NCI-H1092 (cell line): Measurements from ENCODE around the gene IFITM5.
"Not testable (repeated sequence)": the region's sequence is repeated elsewhere in the genome, so short reads cannot be mapped to it uniquely, and the experiment has no call there.

Experiments
- DNase-seq: peaks from one replicate; lab custom pipeline; 2025; lab: John Stamatoyannopoulos, UW

IFITM5 gene

DNA sequence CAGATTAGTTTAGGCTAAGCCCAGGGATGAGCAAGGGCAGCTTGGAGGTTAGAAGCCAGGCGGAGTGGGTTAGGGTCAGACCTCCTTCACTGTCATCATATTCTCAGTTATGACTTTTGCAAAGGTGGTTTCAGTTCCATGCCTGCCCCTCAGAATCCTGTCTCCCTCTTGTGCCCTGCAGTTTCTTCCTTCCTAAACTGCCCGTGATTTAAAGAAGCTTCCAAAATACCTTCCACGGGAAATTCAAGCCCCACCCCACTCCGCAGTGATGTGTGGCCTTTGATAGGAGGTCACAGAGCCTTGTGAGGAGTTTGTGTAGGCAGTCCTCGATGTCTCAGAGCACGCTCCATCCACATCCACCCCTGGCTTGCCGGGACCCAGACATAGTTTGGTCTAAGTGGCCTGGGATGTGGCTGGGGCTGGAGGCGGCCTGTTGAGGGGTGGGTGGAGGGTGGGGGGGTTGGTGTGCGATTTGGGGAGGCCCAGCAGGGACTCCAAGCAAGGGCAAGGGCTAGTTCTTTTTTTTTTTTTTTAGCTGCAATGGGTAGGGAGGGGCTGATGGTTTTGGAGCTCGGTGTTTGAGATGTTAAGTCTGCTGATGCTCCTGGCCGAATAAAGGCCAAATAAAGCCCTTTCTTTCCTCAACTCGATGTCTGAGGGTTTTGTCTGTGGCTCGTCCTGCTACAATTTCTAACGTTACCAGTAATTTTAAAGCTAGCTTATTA, 12.9 kb upstream of the IFITM5 start:
- DNase-seq, result no peak

DNA sequence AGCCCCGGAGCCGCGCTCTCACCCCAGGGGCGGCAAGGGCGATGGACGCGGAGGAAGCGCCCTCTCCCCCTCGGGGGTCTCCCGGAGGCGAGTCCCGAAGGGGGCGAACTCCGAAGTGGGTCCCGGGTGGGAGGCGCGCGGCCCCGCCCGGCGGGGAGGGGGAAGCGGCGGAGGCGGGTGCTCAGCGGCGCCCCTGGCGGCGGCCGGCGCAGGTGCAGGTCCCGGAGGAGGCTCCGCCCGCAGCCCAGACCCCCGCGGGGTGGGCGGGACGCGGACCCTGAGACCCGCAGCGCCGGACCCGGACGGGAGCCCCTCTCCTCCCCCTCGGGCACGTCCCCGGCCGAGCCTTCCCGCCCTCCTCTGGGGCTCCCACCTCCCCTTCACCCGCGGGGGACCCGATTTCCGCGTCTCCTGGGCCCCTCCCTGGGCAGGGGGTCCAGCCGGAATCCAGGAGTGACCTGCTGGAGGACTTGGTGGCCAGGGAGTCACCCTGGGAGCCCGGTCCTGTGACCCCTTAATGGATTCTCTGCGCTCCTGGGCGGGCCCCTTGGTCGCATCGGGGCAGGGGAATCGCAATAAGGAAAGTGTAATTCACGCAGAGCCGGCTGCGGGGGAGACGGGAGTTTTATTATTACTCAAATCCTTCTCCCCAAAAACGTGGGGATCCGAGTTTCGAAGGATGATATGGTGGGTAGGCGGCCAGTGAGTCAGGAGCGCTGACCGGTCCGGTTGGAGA, 11.9 kb upstream of the IFITM5 start:
- not testable (repeated sequence) for DNase-seq

DNA sequence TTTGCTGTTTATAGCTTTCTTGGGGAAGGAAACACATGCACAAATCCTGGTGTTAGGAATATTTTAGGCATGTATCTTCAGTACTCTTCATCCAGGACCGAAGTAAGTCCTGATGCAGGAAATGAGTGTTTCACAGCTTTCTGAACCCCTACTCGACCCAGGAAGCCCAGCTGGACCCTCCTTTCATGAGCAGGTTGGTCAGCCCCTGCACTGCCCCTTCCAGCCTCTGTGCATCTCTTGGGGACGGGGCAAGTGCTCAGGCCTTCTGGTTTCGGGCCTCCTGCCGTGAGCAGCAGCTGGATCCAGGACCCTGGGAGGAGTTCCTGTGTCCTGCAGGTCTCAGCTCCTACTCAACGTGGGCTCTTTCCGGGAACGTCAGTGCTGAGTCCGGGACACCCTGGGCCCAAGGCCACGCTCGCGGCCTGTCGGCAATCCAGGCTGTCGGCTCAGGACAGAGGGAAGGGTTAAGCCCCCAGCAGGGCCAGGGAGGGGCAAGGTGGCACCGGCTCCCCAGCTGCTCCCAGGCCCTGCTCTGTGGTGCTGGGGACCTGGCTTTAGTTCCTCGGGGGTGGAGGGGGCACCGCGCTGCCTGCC, 10.8 kb upstream of the IFITM5 start:
- DNase-seq, result not testable (repeated sequence)

DNA sequence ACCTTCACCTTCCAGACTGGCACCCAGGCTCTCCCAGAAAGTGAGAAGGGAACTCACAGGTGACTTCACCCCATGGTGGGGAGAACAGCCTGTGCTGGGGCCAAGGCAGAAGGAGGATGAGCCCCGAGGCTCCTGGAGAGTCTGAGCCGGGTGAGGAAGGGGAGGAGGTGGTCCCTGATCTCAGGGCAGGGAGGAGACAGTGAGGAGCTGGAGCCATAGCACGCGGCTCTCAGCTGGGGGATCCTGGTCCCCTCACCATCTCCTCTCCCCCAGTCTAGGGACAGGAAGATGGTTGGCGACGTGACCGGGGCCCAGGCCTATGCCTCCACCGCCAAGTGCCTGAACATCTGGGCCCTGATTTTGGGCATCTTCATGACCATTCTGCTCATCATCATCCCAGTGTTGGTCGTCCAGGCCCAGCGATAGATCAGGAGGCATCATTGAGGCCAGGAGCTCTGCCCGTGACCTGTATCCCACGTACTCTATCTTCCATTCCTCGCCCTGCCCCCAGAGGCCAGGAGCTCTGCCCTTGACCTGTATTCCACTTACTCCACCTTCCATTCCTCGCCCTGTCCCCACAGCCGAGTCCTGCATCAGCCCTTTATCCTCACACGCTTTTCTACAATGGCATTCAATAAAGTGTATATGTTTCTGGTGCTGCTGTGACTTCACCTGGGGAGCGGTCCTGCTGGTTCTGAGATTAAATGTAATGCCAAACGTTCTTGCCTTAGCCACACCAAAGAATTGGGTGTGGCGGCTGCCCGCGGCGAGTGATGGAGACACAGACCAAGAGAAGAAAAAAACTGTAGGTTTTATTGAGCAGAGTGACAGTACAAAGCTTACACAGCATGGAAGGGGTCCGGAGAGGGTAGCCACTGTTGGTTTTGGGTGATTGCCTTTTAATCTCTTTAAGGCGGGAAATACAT, 9.7 kb upstream of the IFITM5 start:
- DNase-seq, result not testable (repeated sequence)

DNA sequence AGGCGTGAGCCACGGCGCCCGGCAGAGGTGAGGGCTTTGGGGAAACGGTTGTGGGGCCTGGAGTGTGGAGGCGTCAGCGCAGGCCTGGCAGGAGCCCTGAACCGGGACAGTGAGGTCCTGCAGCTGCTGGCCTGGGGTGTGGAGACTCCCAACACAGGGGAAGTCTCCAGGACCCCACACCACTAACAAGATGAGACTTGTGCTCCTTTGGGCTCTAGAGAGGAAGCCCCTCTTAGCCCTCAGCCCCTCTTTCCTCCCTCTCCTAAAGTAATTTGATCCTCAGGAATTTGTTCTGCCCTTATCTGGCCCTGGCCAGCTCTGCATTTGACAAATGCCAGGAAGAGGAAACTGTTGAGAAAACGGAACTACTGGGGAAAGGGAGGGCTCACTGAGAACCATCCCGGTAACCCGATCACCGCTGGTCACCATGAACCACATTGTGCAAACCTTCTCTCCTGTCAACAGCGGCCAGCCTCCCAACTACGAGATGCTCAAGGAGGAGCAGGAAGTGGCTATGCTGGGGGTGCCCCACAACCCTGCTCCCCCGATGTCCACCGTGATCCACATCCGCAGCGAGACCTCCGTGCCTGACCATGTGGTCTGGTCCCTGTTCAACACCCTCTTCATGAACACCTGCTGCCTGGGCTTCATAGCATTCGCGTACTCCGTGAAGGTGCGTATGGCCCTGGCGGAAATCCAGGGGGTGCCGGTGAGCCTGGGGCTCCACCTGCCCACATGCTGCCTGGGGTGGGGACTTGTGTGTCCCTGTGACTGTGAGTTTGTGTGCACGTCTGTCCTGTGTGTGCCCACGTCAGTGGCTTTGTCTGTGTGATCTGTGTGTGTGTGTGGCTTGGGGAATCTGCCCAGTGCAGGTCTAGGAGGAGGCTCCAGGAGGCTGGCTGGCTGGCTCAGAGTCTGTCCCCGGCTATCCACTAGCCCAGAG, 8.7 kb upstream of the IFITM5 start, which contains the start of gene IFITM2:
Gene IFITM2, plus strand, starts transcription at position 51 of the 943 bp plus-strand sequence. Its CDS starts 377 bp downstream, at position 428.
- DNase-seq, result not testable (repeated sequence)

DNA sequence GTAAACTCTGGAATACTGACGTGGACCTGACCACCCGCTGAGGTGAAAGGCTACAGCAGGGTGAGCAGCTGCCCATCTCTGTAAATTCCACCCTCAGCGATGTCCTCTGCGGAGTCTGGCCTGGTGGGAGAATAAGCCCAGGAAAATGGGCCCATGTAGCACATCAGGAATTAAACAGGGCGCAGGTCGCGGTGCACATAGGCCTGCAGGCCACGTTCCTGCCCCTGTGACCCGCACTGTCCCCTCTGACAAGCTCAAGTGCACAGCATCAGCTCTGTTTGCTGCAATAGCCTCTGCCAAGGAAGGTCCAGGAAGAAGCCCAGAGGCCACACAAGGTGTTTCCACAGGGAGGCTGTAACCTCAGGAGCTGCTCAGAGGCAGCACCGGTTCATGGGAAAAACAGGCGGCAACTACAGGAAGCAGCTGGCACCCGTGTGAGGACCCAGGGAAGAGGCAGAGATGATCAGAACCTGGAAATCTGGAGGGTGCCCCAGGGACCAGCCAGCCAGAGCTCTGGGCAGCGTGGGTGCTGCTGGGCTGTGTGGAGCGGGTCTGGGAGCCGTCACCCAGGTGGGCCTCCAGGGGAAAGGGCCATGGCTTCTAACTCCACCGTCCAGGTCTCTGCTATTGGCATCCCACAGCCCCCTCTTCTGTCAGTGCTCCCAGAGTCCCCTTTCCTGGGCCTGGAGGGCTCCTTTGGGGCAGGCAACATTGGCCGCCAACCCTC, 7.5 kb upstream of the IFITM5 start:
- no peak for DNase-seq

DNA sequence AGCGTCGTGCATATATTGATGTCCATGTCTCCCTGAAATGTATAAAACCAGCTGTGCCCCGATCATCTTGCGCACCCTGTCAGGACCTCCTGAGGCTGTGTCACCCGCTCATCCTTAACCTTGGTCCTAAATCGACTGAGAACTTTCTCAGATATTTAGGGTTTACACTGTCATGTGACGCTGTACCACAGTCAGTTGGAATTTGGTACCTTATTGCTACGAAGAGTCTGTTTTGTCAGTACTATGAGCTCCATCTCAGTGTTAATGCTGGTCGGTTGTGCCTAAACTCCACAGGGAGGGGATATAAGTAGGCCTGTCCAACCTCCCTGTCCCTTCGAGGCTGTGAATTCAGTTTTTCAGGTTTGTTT, 6.5 kb upstream of the IFITM5 start:
- DNase-seq, result no peak

DNA sequence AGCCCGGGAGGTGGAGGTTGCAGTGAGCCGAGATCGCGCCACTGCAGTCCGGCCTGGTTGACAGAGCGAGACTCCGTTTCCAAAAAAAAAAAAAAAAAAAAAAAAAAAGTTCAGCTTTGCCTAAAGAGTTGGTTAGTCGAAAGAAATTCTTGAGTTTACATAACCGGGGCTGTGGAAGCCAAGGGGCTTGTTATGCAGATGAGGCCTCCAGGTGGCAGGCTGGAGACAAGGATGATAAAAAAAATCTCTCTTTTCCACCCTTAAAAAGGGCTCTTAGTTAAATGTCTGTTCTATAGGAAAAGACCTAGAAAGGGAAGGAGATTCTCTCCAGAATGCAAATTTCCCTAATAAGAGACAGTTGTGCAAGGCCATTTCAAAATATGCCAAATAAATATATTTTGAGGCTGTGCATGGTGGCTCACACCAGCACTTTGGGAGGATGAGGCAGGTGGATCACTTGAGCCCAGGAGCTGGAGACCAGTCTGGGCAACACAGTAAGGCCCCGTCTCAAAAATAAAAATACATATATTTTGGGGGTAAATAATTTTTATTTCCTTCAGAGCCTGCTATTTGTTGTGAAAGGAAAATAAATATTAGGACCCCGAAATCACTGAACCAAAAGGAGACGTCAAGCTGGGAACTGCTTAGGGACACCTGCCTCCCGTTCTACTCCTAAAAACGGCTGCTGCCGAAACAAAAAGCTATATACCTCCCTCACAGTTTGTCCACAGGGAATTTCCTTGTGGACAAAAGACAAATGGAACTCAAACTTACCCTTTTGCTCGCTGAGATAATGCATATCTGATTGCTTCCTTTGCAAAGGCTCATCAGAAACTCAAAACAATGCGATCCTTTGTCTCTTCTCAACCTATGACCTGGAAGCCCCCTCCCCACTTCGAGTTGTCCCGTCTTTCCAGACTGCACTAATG, 5.9 kb upstream of the IFITM5 start:
- no peak for DNase-seq

DNA sequence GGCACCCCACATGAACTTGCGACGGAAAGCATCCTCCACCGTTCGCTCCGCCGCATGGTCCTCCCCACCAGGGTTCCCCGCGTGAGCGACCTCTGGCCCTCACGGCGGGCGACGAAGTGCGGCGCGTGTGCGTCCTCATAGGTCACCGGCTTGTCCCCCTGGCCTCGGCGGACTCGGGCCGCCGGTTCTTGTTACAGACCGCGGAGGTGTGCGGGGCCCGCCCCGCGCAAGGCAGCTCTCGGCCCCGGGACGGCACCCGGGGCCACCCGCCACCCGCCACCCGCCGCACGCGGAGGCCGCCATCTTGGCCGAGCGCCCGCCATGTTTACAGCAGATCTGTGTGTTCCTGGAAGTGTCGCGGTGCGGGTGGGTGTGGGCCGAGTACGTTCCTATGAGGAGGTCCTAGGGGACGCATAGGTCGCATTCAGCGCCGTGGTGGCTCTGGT, 4.8 kb upstream of the IFITM5 start:
- no peak for DNase-seq

DNA sequence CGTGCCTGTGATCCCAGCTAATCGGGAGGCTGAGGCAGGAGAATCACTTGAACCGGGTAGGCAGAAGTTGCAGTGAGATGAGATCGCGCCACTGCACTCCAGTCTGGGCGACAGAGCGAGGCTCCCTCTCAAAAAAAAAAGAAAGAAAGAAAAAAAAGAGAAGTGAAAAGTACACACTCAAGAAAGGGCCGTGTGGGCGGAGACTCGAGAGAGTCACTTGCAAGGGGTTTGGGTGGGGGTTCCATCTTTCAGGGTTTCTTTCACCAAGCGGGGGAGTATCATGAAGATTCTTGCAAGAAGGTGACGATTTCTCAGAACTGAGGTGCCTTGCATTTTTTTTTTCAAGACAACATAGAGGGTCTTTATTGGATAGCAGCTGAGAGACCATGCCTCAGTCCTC, 4.0 kb upstream of the IFITM5 start:
- no peak for DNase-seq

DNA sequence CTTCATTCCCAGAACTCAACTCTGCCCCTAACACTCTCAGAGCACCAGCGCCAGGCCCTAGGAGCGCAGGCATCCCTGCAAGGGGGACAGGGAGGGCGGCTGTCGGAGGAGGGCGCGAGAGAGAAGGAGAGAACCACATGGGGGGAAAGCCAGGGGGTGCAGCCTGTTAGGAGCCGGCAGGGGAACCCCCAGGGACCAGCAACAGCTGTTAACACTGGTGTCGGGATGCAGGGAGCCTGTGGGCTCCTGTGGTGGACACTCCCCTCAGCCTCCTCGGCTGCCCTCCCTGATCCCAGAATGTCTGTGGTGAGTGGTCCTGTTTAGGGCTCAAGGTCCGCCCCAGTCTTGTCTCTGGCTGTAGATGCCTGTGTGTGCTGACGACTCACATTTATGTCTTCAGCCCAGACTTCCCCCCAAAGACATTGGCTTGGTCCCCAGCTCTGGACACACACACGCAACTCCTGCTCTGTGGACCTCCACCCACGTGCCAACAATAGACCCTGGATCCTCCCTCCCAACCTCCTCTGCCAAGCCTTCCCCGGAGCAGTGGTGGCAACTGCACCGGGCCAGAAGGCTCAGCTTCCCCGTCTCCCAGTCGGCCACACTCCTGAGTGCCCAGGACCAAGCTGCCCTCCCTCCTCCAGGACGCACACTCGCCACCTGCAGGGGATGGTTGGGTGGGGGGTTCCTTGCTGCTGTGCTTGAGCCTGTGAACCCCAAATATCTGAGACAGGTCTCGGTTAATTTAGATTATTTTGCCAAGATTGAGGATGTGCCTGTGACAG, 817 bp upstream of the IFITM5 start:
- DNase-seq, result no peak

DNA sequence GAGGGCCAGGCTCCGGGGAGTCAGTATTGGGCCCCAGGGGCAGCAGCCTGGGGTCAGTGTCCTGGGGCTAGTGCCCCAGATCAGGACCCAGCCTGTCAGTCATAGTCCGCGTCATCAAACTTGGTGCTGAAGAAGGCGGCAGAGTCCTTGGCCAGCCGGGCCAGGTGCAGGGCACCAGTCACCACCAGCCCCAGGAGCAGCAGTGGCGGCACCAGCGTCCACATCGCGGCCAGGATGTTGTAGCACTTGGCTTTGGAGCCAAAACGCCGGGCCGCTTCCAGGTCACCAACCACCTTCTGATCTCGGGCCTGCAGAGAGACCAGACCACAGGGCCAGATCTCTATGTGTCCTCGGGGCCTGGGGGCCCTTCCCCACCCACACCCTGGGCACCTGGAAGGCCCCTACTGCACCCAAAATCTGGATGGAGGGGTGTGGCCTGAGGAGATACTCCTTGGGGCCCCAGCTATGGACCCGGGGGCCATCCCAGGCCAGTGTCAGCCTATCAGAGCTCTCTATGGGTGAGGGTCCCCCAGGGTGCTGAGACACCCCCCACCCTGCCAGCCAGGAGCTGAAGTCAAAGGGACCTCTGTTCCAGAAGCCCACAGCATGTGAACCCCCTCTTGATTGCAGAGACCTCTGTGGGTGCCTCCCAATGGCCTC, 790 bp downstream of the IFITM5 start:
- DNase-seq, result no peak

DNA sequence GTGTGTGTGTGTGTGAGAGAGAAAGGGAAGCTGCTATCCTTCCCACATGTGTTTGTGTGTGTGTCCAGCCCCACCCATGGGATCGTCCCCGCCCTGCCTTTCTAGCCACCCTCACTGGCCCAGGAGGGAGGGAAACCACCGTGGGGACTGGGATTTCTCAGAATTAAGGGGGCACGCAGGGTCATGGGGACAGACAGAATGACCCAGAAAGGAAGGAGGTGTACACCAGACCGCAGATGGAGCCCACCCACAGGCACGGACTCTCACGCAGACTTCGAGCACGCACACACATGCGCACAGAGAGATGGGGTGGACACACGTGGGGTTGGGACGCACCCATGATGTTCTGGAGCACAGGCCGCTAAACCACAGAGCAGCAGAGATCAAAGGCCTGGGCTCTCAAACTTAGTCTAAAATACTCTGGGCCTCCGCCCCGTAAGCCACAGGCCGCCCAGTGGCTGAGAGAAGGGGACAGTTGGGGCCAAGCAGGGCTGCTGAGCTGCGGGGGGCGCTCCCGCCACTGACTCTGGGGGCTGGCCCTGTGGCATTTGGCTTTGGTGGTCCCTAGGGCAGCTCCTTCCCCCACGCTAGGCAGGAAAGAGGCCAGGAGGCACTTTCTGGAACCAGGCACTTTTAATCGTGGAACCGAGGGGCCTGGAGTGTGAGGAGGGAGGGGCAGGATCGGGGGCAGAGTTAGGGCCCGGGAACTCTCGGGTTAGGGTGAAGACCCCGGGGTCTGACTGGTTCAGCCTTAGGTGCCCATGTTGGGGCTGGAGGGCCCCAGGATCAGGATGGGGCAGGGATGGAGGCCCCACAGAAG, 1.5 kb downstream of the IFITM5 start:
- DNase-seq, result no peak

DNA sequence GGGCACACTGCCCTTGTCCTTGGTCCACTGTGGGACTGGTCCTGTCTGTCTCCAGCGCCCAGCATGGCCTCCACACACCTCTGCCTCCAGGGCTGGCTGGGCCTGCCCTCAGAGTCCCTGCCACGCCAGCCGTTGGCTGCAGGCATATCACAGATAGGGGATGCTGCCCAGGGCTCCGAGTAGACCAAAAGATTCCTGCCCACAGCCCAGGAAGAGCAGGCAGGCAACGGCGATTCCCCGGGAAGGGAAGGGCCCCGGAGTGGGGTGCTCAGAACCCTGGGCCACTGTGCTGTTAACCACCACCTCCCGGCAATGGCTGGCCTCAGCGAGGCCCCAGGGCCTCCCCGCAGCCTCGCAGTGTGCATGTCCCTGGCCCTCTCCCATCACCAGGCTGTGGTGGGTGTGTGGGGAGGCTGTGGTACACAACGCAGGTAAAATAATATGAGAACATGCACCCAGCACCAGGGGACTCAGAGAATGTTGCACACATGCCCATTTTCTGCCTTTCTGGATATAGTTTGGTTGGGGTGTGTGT, 2.2 kb downstream of the IFITM5 start:
- no peak for DNase-seq

DNA sequence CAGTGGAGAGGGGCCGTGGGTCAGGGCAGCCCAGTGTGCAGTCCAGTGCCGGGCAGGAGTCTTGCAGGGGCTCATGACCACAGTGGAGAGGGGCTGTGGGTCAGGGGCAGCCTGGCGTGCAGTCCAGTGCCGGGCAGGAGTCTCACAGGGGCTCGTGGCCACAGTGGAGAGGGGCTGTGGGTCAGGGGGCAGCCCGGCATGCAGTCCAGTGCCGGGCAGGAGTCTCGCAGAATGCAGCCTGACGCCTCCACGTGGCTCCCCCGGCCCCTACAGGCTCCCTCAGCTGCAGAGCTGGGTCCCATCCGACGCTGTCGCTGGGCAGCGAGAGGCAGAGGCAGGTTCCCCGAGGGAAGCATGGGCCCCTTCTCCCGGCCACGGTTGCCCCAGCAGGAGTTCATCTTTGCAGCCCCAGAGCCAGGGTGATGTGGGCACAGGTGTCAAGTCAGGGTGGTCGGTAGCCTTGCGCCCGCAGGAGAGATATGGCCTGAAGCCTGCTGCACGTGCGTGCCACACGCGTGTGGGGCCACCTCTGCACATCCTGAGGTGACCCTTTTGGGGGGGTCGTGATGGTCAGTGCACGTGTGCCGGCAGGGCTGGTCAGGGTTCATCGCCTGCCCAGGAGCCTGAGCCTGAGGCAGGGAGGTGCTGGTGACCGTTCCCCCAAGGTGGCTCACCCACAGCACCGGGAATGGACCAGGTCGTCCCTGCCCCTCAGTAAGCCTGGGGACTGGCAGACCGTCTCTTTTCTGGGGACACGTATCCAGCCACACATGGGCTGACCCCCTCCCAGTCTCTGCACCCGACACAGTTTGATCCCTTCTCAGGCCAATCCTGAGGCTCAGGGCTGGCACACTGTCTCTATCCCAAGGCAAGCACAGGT, 2.9 kb downstream of the IFITM5 start:
- DNase-seq, result no peak
